Left ventricle myocardium inferior (tissue), 1 donor: ENCODE data around the gene LCK. TPM values are rescaled to one million over a fixed set of nuclear protein-coding genes. Genes with fewer than 3 reads are reported as not detected.
A peak's percentile ranks its signal among the peaks of the same experiment; 100 is the strongest.
"Not testable (repeated sequence)": the region's sequence is repeated elsewhere in the genome, so short reads cannot be mapped to it uniquely, and the experiment has no call there.

ENCODE experiments used
- DNase-seq: peaks from one replicate; pipeline ENCODE4 v3.0.0-alpha.2; 2020
- H3K27ac ChIP-seq: fragments of 200-600 bp; replicated peaks from 2 replicates; pipeline ENCODE4 v1.8.0; 2021
- H3K27me3 ChIP-seq: fragments of 200-600 bp; 2 replicates; pipeline ENCODE4 v1.8.0; 2021; ENCODE audit warnings: low read depth
- H3K36me3 ChIP-seq: fragments of 200-600 bp; 2 replicates; pipeline ENCODE4 v1.8.0; 2021
- H3K4me1 ChIP-seq: fragments of 200-600 bp; 2 replicates; pipeline ENCODE4 v1.8.0; 2021
- H3K4me3 ChIP-seq: fragments of 200-600 bp; 2 replicates; pipeline ENCODE4 v1.8.0; 2021; ENCODE audit warnings: mild to moderate bottlenecking, moderate library complexity
- H3K9me3 ChIP-seq: fragments of 200-600 bp; replicated peaks from 2 replicates; pipeline ENCODE4 v1.8.0; 2021
- intact Hi-C: fragments of 100-400 bp; cut with micrococcal nuclease; formaldehyde crosslinking; loops from one replicate; pipeline ENCODE4 v1.11.0; 2022
- total RNA-seq: library from RNA; stranded (reverse); fragmentation: NEBNext Ultra II Directional; extraction: Animal tissue kit (Norgen Biotek cat#: 25700); gene quantifications from one replicate; pipeline ENCODE4 v1.2.1, GENCODE V29; 2021
- TF ChIP-seq, protein P1 (sequence below): fragments of 200-600 bp; IDR thresholded peaks from 2 replicates; pipeline ENCODE4 v1.8.0; 2021; ENCODE audit warnings: antibody characterized with exemption, mild to moderate bottlenecking, borderline replicate concordance
- donor health status: DM: no; HTN: yes; CAD: no; lungs with severe emphysema.

The LCK gene
- total RNA-seq, 1 donor from 2014 or later = 0.63 TPM

DNA sequence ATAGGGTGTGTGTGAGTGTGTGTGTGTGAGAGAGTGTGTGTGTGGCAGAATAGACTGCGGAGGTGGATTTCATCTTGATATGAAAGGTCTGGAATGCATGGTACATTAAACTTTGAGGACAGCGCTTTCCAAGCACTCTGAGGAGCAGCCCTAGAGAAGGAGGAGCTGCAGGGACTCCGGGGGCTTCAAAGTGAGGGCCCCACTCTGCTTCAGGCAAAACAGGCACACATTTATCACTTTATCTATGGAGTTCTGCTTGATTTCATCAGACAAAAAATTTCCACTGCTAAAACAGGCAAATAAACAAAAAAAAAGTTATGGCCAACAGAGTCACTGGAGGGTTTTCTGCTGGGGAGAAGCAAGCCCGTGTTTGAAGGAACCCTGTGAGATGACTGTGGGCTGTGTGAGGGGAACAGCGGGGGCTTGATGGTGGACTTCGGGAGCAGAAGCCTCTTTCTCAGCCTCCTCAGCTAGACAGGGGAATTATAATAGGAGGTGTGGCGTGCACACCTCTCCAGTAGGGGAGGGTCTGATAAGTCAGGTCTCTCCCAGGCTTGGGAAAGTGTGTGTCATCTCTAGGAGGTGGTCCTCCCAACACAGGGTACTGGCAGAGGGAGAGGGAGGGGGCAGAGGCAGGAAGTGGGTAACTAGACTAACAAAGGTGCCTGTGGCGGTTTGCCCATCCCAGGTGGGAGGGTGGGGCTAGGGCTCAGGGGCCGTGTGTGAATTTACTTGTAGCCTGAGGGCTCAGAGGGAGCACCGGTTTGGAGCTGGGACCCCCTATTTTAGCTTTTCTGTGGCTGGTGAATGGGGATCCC is 22.5 kb downstream of the LCK start:
- intact Hi-C loops = no loop called here
- no peak for DNase-seq
- H3K4me3 ChIP-seq = no peak overlapping the region
- peaks cover 66% of the 10 kb centered on the region for H3K27me3 ChIP-seq
- H3K9me3 ChIP-seq = no peaks in the 10 kb centered on the region
- no peaks in the 10 kb centered on the region for H3K36me3 ChIP-seq
- H3K4me1 ChIP-seq = peaks cover 4% of the 10 kb centered on the region
- H3K27ac ChIP-seq = no peak overlapping the region
- TF ChIP-seq, protein P1, sequence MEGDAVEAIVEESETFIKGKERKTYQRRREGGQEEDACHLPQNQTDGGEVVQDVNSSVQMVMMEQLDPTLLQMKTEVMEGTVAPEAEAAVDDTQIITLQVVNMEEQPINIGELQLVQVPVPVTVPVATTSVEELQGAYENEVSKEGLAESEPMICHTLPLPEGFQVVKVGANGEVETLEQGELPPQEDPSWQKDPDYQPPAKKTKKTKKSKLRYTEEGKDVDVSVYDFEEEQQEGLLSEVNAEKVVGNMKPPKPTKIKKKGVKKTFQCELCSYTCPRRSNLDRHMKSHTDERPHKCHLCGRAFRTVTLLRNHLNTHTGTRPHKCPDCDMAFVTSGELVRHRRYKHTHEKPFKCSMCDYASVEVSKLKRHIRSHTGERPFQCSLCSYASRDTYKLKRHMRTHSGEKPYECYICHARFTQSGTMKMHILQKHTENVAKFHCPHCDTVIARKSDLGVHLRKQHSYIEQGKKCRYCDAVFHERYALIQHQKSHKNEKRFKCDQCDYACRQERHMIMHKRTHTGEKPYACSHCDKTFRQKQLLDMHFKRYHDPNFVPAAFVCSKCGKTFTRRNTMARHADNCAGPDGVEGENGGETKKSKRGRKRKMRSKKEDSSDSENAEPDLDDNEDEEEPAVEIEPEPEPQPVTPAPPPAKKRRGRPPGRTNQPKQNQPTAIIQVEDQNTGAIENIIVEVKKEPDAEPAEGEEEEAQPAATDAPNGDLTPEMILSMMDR = no peak

DNA sequence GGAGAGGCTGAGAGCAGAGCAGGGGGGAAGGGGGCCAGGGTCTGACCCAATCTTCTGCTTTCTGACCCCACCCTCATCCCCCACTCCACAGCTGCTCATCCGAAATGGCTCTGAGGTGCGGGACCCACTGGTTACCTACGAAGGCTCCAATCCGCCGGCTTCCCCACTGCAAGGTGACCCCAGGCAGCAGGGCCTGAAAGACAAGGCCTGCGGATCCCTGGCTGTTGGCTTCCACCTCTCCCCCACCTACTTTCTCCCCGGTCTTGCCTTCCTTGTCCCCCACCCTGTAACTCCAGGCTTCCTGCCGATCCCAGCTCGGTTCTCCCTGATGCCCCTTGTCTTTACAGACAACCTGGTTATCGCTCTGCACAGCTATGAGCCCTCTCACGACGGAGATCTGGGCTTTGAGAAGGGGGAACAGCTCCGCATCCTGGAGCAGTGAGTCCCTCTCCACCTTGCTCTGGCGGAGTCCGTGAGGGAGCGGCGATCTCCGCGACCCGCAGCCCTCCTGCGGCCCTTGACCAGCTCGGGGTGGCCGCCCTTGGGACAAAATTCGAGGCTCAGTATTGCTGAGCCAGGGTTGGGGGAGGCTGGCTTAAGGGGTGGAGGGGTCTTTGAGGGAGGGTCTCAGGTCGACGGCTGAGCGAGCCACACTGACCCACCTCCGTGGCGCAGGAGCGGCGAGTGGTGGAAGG is 23.7 kb downstream of the LCK start:
- DNase-seq = no peak
- Histone ChIP-seq H3K9me3 (no peaks in the 10 kb centered on the region), H3K27me3 (peaks cover 66% of the 10 kb centered on the region), H3K27ac (no peak overlapping the region), H3K4me1 (peaks cover 4% of the 10 kb centered on the region), H3K36me3 (no peaks in the 10 kb centered on the region), H3K4me3 (no peak overlapping the region)
- TF ChIP-seq, protein P1 = no peak
- intact Hi-C loops = no loop called here

DNA sequence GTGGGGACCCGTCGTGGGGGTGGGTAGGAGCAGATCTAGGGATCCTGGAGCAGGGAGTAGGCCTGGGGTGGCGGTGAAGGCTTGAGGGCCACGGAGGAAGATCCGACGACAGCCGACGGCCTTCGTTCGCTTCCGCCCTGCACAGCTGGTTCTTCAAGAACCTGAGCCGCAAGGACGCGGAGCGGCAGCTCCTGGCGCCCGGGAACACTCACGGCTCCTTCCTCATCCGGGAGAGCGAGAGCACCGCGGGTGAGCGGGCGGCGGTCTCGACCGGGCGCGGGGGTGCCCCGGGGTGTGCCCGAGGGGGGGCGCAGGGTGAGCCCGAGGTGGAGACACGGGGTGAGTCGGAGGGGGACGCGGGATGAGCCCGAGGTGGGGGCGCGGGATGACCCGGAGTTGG is 24.4 kb downstream of the LCK start:
- Histone ChIP-seq H3K36me3 (no peaks in the 10 kb centered on the region), H3K27me3 (peaks cover 66% of the 10 kb centered on the region), H3K4me3 (peak overlapping the region; percentile 37), H3K27ac (no peak overlapping the region), H3K4me1 (peaks cover 4% of the 10 kb centered on the region), H3K9me3 (no peaks in the 10 kb centered on the region)
- TF ChIP-seq, protein P1 = no peak
- no peak for DNase-seq
- intact Hi-C loops = no loop called here

DNA sequence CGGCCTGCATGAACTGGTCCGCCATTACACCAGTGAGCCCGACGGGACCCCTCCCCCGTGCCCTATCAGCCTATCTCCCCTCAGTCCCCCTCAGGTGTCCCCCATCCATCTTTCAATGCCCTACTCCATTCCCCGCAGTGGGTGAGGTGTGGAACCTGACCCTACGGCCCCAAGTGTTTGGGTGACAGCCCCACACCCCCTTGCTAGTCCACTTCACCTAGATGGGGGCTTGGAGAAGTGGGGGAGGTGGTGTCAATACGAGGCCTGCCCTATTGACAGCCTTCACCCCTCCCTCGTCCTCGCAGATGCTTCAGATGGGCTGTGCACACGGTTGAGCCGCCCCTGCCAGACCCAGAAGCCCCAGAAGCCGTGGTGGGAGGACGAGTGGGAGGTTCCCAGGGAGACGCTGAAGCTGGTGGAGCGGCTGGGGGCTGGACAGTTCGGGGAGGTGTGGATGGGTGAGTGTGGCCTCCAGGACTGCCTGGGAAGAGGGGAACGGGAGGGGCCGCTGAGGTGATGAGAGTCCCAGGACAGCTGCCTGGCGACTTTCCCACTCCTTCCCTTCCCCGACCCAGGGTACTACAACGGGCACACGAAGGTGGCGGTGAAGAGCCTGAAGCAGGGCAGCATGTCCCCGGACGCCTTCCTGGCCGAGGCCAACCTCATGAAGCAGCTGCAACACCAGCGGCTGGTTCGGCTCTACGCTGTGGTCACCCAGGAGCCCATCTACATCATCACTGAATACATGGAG is 25.1 kb downstream of the LCK start:
- TF ChIP-seq, protein P1 = no peak
- no peak for DNase-seq
- Histone ChIP-seq H3K4me3 (no peak overlapping the region), H3K27ac (no peak overlapping the region), H3K9me3 (no peaks in the 10 kb centered on the region), H3K4me1 (peaks cover 4% of the 10 kb centered on the region), H3K27me3 (peaks cover 60% of the 10 kb centered on the region), H3K36me3 (no peaks in the 10 kb centered on the region)
- intact Hi-C loops = no loop called here

DNA sequence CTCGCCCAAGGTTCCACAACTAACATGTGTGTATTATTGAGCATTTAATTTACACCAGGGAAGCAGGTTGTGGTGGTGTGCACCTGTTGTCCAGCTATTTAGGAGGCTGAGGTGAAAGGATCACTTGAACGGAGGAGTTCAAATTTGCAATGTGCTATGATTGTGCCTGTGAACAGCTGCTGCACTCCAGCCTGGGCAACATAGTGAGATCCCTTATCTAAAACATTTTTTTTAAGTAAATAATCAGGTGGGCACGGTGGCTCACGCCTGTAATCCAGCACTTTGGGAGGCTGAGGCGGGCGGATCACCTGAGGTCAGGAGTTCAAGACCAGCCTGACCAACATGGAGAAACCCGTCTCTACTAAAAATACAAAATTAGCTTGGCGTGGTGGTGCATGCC is 33.7 kb downstream of the LCK start:
- H3K36me3 ChIP-seq = not testable (repeated sequence)

More for the DNA sequence above, 33.7 kb downstream of the LCK start:
- intact Hi-C loops, H3K4me3 ChIP-seq, H3K4me1 ChIP-seq, H3K9me3 ChIP-seq, H3K27ac ChIP-seq, H3K27me3 ChIP-seq, DNase-seq: not testable (repeated sequence)
